Measurements from ENCODE around the gene HES5. TPM values are rescaled to one million over a fixed set of nuclear protein-coding genes. Genes with fewer than 3 reads are reported as not detected.

HES5 gene
- total RNA-seq, 2 experiments from 2014 or later: not detected

- H3K4me1 ChIP-seq (ENCODE audit: insufficient read depth, low read length, poor library complexity, severe bottlenecking): peaks cover 20% of the 10 kb centered on the region
- intact Hi-C loops (cut with micrococcal nuclease; ENCODE audit: unreplicated experiment): no loop called here
- peaks cover 38% of the 10 kb centered on the region for H3K79me2 ChIP-seq (ENCODE audit: insufficient read depth, low read depth, low read length)
- peaks cover 54% of the 10 kb centered on the region for H3K36me3 ChIP-seq (ENCODE audit: insufficient read depth, low read length)
- H3K4me2 ChIP-seq (ENCODE audit: low read length): no peak overlapping the region
- no TSS peak for BruUV-seq (replicated peaks)
- no peak overlapping the region for H3K27ac ChIP-seq (ENCODE audit: low read depth, low read length, poor library complexity, severe bottlenecking)
- no peak for TF ChIP-seq EZH2phosphoT487 (IDR thresholded peaks at IDR 0.05; ENCODE audit: borderline replicate concordance, low read depth, low read length)
- no peak for TF ChIP-seq CTCF (conservative IDR thresholded peaks at IDR 0.05; ENCODE audit: low read length)
- ChIA-PET POLR2A (no interaction called here), CTCF (ENCODE audit: unreplicated experiment) (no interaction called here)
- DNase-seq (ENCODE audit: low spot score): no peak
- peaks cover 13% of the 10 kb centered on the region for H4K20me1 ChIP-seq (ENCODE audit: insufficient read depth, low read length)
- no peak overlapping the region for H3K4me3 ChIP-seq (ENCODE audit: low read depth, low read length, poor library complexity, severe bottlenecking)
- H3K9me2 ChIP-seq (ENCODE audit: insufficient read depth, low read length): no peaks in the 10 kb centered on the region
- H3K9me3 ChIP-seq (ENCODE audit: low read length): no peaks in the 10 kb centered on the region
- H2AFZ ChIP-seq (ENCODE audit: low read length): no peak overlapping the region
These were observed 9.3 kb downstream of the HES5 start for GRCh38 chr1:2520806-2521205.

GRCh38 chr1:2520206-2520605 is 9.9 kb downstream of the HES5 start:
- peaks cover 19% of the 10 kb centered on the region for H3K4me1 ChIP-seq (ENCODE audit: insufficient read depth, low read length, poor library complexity, severe bottlenecking)
- DNase-seq (ENCODE audit: low spot score): no peak
- H3K9me2 ChIP-seq (ENCODE audit: insufficient read depth, low read length): no peaks in the 10 kb centered on the region
- no peak overlapping the region for H3K4me3 ChIP-seq (ENCODE audit: low read depth, low read length, poor library complexity, severe bottlenecking)
- peaks cover 8% of the 10 kb centered on the region for H4K20me1 ChIP-seq (ENCODE audit: insufficient read depth, low read length)
- ChIA-PET CTCF (ENCODE audit: unreplicated experiment) (no interaction called here), POLR2A (no interaction called here)
- H3K27ac ChIP-seq (ENCODE audit: low read depth, low read length, poor library complexity, severe bottlenecking): no peak overlapping the region
- H3K79me2 ChIP-seq (ENCODE audit: insufficient read depth, low read depth, low read length): peaks cover 32% of the 10 kb centered on the region
- H2AFZ ChIP-seq (ENCODE audit: low read length): no peak overlapping the region
- intact Hi-C loops (cut with micrococcal nuclease; ENCODE audit: unreplicated experiment): no loop called here
- no TSS peak for BruUV-seq (replicated peaks)
- H3K9me3 ChIP-seq (ENCODE audit: low read length): no peaks in the 10 kb centered on the region
- peaks cover 57% of the 10 kb centered on the region for H3K36me3 ChIP-seq (ENCODE audit: insufficient read depth, low read length)
- no peak overlapping the region for H3K4me2 ChIP-seq (ENCODE audit: low read length)
- TF ChIP-seq CTCF (conservative IDR thresholded peaks at IDR 0.05; ENCODE audit: low read length) (no peak), EZH2phosphoT487 (IDR thresholded peaks at IDR 0.05; ENCODE audit: borderline replicate concordance, low read depth, low read length) (no peak)

GRCh38 chr1:2519729-2520128 is 10.3 kb downstream of the HES5 start:
- H4K20me1 ChIP-seq (ENCODE audit: insufficient read depth, low read length): peaks cover 3% of the 10 kb centered on the region
- no peaks in the 10 kb centered on the region for H3K9me2 ChIP-seq (ENCODE audit: insufficient read depth, low read length)
- POLR2A ChIA-PET: no interaction called here
- H3K4me2 ChIP-seq (ENCODE audit: low read length): no peak overlapping the region
- TF ChIP-seq CTCF (conservative IDR thresholded peaks at IDR 0.05; ENCODE audit: low read length) (no peak), EZH2phosphoT487 (IDR thresholded peaks at IDR 0.05; ENCODE audit: borderline replicate concordance, low read depth, low read length) (no peak)
- no peak for DNase-seq (ENCODE audit: low spot score)
- no peak overlapping the region for H2AFZ ChIP-seq (ENCODE audit: low read length)
- H3K79me2 ChIP-seq (ENCODE audit: insufficient read depth, low read depth, low read length): peaks cover 27% of the 10 kb centered on the region
- intact Hi-C loops (cut with micrococcal nuclease; ENCODE audit: unreplicated experiment): no loop called here
- CTCF ChIA-PET (ENCODE audit: unreplicated experiment): no interaction called here
- BruUV-seq (replicated peaks): no TSS peak
- H3K4me1 ChIP-seq (ENCODE audit: insufficient read depth, low read length, poor library complexity, severe bottlenecking): peaks cover 14% of the 10 kb centered on the region
- no peaks in the 10 kb centered on the region for H3K9me3 ChIP-seq (ENCODE audit: low read length)
- H3K4me3 ChIP-seq (ENCODE audit: low read depth, low read length, poor library complexity, severe bottlenecking): no peak overlapping the region
- no peak overlapping the region for H3K27ac ChIP-seq (ENCODE audit: low read depth, low read length, poor library complexity, severe bottlenecking)
- peaks cover 62% of the 10 kb centered on the region for H3K36me3 ChIP-seq (ENCODE audit: insufficient read depth, low read length)
